Left lung (tissue), 10 donors: ENCODE data around the gene CBX5. TPM values are rescaled to one million over a fixed set of nuclear protein-coding genes. Genes with fewer than 3 reads are reported as not detected.

Experiments used
- ATAC-seq: fragments of 200-7000 bp; cut with Tn5 transposase; one replicate; pipeline ENCODE4 v1.9.1; 2020; ENCODE audit warnings: moderate library complexity
- DNase-seq, 4 donors: peaks; one replicate each; pipeline ENCODE4 v3.0.0-alpha.2; 2013 to 2020
- H3K27ac ChIP-seq, 2 donors: fragments of 200-600 bp; sonication (generic) in 1 of 2; one replicate each; pipeline versions ENCODE4 v1.5.0 to v1.8.0; 2020 to 2021
- H3K27me3 ChIP-seq, 2 donors: fragments of 200-600 bp; sonication (generic) in 1 of 2; one replicate each; pipeline versions ENCODE4 v1.5.0 to v1.8.0; 2020 to 2021
- H3K36me3 ChIP-seq, 2 donors: fragments of 200-600 bp; sonication (generic) in 1 of 2; one replicate each; pipeline versions ENCODE4 v1.5.0 to v1.8.0; 2020 to 2021
- H3K4me1 ChIP-seq, 2 donors: fragments of 200-600 bp; one replicate each; pipeline ENCODE4 v1.8.0; 2021
- H3K4me3 ChIP-seq, 2 donors: fragments of 200-600 bp; sonication (generic) in 1 of 2; one replicate each; pipeline versions ENCODE4 v1.5.0 to v1.8.0; 2020 to 2021; ENCODE audit warnings: mild to moderate bottlenecking in 1 of 2
- H3K9me3 ChIP-seq, 2 donors: fragments of 200-600 bp; sonication (generic) in 1 of 2; one replicate each; pipeline versions ENCODE4 v1.5.0 to v1.8.0; 2020 to 2021
- CTCF ChIP-seq, 2 donors: fragments of 200-600 bp; sonication (generic) in 1 of 2; IDR thresholded peaks; one replicate each; pipeline versions ENCODE4 v1.5.0 to v1.8.0; 2021; ENCODE audit warnings: antibody characterized with exemption in 2 of 2
- intact Hi-C, 2 donors: fragments of 100-400 bp; cut with DNase I; formaldehyde crosslinking; loops; one replicate each; pipeline versions ENCODE4 v1.11.2 to v1.14.2; 2022
- polyA plus RNA-seq, 6 donors: library from polyadenylated mRNA; unstranded; fragments of 120-200 nt; gene quantifications; one replicate each; pipeline ENCODE4 v1.2.1, GENCODE V29; 2013; ENCODE audit not compliant: insufficient read length in 6 of 6
- total RNA-seq, 2 donors: library from RNA; stranded (reverse); fragmentation: NEBNext Ultra II Directional; extraction: Animal tissue kit (Norgen Biotek cat#: 25700); gene quantifications; one replicate each; pipeline ENCODE4 v1.2.1, GENCODE V29; 2021
- donor health status: DM: no; HTN: yes; CAD: no.
- donor health status: DM: no; HTN: no; CAD: no.

Gene CBX5
- total and polyA plus RNA-seq, 8 donors: 69.8 to 134 (median 113) TPM

DNA sequence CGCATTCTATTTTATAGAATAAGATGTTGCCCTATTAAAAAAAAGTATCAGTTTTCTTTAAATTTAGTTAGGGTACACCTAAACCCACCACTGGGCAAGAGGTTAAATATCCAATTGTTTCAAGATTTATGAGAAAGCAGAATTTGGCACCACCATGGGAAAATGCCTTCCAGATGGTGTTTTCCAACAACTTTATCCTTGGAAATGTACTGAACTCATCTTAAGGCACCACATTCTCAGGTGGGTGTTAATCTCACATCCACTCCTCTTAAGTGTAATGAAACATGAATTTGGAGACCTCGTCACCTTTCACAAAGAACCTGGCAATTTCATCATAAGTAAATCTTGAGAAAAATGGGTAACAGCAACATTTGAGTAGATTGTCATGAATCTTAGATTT is 13.1 kb downstream of the CBX5 start:
- no peak for TF ChIP-seq CTCF (IDR thresholded peaks at IDR 0.05)
- H3K4me3 ChIP-seq: no peak overlapping the region
- H3K36me3 ChIP-seq: no peaks in the 10 kb centered on the region
- peaks cover 0 to 9% of the 10 kb centered on the region in 2 donors for H3K4me1 ChIP-seq
- H3K9me3 ChIP-seq: no peaks in the 10 kb centered on the region
- H3K27me3 ChIP-seq: no peaks in the 10 kb centered on the region
- DNase-seq: no peak
- intact Hi-C loops: no loop called here
- H3K27ac ChIP-seq: no peak overlapping the region
- ATAC-seq: no peak

DNA sequence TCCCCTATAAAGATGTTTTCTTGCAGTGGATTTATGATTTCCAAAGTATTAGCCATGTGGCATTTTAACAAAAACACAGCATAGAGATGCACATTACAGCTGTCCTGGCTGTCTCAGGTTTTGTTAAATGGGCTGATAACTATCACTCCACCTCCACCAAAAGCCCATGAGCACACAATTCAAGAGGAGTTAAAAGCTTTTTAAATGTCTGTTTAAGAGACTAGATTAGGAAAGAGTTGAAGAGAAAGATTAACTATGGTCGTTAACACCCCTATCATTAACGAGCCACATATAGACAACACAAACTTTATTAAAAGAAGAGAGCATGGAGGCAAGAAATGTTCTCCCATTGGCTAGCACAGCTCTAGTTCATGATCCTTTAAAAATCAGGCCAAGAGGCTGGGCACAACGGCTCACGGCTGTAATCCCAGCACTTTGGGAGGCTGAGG is 14.5 kb downstream of the CBX5 start:
- no peak for TF ChIP-seq CTCF (IDR thresholded peaks at IDR 0.05)
- no peaks in the 10 kb centered on the region for H3K27me3 ChIP-seq
- H3K4me3 ChIP-seq: no peak overlapping the region
- DNase-seq: no peak
- no peaks in the 10 kb centered on the region for H3K36me3 ChIP-seq
- intact Hi-C loops: no loop called here
- ATAC-seq: no peak
- H3K9me3 ChIP-seq: no peaks in the 10 kb centered on the region
- no peak overlapping the region for H3K27ac ChIP-seq
- H3K4me1 ChIP-seq: peaks cover 0 to 22% of the 10 kb centered on the region in 2 donors

DNA sequence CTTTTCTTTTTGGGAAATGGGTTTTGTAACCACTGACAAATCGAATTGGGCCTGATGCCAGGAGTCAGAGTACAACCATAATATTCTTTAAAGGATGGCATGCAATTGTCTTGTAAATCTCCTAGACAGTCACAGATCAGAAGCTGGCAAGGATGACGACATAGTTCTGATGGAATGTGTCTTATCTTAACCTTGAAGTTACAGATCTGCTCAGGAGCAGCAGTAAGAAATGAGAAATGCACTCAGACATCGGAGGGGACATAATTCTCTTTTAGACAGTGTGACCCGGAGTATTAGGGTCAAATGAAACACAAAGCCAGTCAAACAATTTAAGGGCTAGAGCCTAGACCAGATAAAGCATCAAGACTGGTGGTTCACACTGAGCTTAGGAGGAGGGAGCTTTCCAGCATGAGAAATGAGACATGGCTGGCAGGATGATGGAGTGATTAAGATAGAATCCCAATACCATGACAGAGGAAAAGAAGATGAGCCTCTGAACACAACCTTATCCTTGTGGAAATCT is 17.5 kb downstream of the CBX5 start:
- intact Hi-C loops: no loop called here
- peaks cover 0 to under 1% of the 10 kb centered on the region in 2 donors for H3K36me3 ChIP-seq
- peaks cover 6 to 47% of the 10 kb centered on the region in 2 donors for H3K4me1 ChIP-seq
- DNase-seq: no peak
- no peak for ATAC-seq
- H3K9me3 ChIP-seq: no peaks in the 10 kb centered on the region
- peak overlapping the region in 1 of 2 donors; percentile 23 for H3K27ac ChIP-seq
- no peaks in the 10 kb centered on the region for H3K27me3 ChIP-seq
- TF ChIP-seq CTCF (IDR thresholded peaks at IDR 0.05): no peak
- H3K4me3 ChIP-seq: no peak overlapping the region

GRCh38 chr12:54261815-54262402 is 18.0 kb downstream of the CBX5 start:
- no peak overlapping the region for H3K4me3 ChIP-seq
- no peak for TF ChIP-seq CTCF (IDR thresholded peaks at IDR 0.05)
- H3K36me3 ChIP-seq: peaks cover 0 to 6% of the 10 kb centered on the region in 2 donors
- DNase-seq (no peak), ATAC-seq (no peak)
- intact Hi-C loops: no loop called here
- peaks cover 6 to 47% of the 10 kb centered on the region in 2 donors for H3K4me1 ChIP-seq
- peak overlapping the region; percentile 9 to 23 for H3K27ac ChIP-seq
- H3K27me3 ChIP-seq: no peaks in the 10 kb centered on the region
- no peaks in the 10 kb centered on the region for H3K9me3 ChIP-seq

GRCh38 chr12:54259194-54260011 is 20.5 kb downstream of the CBX5 start:
- Histone ChIP-seq H3K27ac (peak overlapping the region; percentile 43 to 85), H3K36me3 (peaks cover 0 to 30% of the 10 kb centered on the region in 2 donors), H3K9me3 (no peaks in the 10 kb centered on the region), H3K4me3 (peak overlapping the region; percentile 23 to 39), H3K27me3 (no peaks in the 10 kb centered on the region), H3K4me1 (peaks cover 6 to 47% of the 10 kb centered on the region in 2 donors)
- no peak for TF ChIP-seq CTCF (IDR thresholded peaks at IDR 0.05)
- DNase-seq (peak; percentile 81 to 95 (median 88)), ATAC-seq (peak; percentile 95)
- intact Hi-C loops: no loop called here
